IMR-90 (cell line): ENCODE data around the gene ECHS1. TPM values are rescaled to one million over a fixed set of nuclear protein-coding genes. Genes with fewer than 3 reads are reported as not detected.
"Not testable (repeated sequence)": the region's sequence is repeated elsewhere in the genome, so short reads cannot be mapped to it uniquely, and the experiment has no call there.

Experiments
- ATAC-seq: fragments of 200-7000 bp; cut with Tn5 transposase; 2 replicates; pipeline ENCODE4 v1.9.1; 2020; ENCODE audit warnings: low read depth, mild to moderate bottlenecking, moderate library complexity
- BruUV-seq: library from RNA; stranded (reverse); fragments of 400-500 nt; replicated peaks from 2 replicates; lab custom pipeline; 2021; lab: Mats Ljungman, UMichigan
- CTCF ChIA-PET: fragments of 300-600 bp; formaldehyde crosslinking; extraction: SDS; loops from one replicate; lab custom pipeline; 2021; ENCODE audit warnings: antibody characterized with exemption; lab: Yijun Ruan, JAX
- POLR2A ChIA-PET: fragments of 300-600 bp; sonication (Branson Sonifier 250); formaldehyde crosslinking; loops from one replicate; lab custom pipeline; 2022; ENCODE audit warnings: antibody characterized with exemption; ENCODE audit not compliant: unreplicated experiment; lab: Charles Lee
- DNase-seq: peaks from one replicate; pipeline ENCODE4 v3.0.0; 2013
- H2AFZ ChIP-seq: replicated peaks from 2 replicates; pipeline ENCODE3; 2013; ENCODE audit warnings: low read length, mild to moderate bottlenecking; ENCODE audit not compliant: poor library complexity
- H2AK5ac ChIP-seq: 2 replicates; pipeline ENCODE4 v1.6.1; 2013; ENCODE audit warnings: low read depth, low read length, inconsistent platforms
- H2AK9ac ChIP-seq: replicated peaks from 2 replicates; pipeline ENCODE3; 2013; ENCODE audit warnings: mild to moderate bottlenecking, low read depth, low read length, moderate library complexity; ENCODE audit not compliant: poor library complexity
- H2BK120ac ChIP-seq: 2 replicates; pipeline ENCODE4 v1.6.1; 2013; ENCODE audit warnings: low read depth, low read length, inconsistent platforms
- H2BK15ac ChIP-seq: 3 replicates; pipeline ENCODE4 v1.6.1; 2013; ENCODE audit warnings: low read depth, low read length, inconsistent platforms
- H2BK20ac ChIP-seq: 2 replicates; pipeline ENCODE4 v1.6.1; 2013; ENCODE audit warnings: low read depth, mild to moderate bottlenecking, inconsistent platforms, low read length, moderate library complexity
- H2BK5ac ChIP-seq: 2 replicates; pipeline ENCODE4 v1.6.1; 2013; ENCODE audit warnings: mild to moderate bottlenecking, low read depth, low read length, inconsistent platforms; ENCODE audit not compliant: poor library complexity, severe bottlenecking
- H3K14ac ChIP-seq: replicated peaks from 2 replicates; pipeline ENCODE4 v1.6.1; 2013; ENCODE audit warnings: low read depth, low read length, inconsistent platforms
- H3K18ac ChIP-seq: 2 replicates; pipeline ENCODE4 v1.6.1; 2013; ENCODE audit warnings: low read depth, low read length, control low read depth
- H3K23ac ChIP-seq: 2 replicates; pipeline ENCODE4 v1.6.1; 2013; ENCODE audit warnings: low read depth, low read length, inconsistent platforms
- H3K27ac ChIP-seq: 2 replicates; pipeline ENCODE4 v1.5.1; 2013; ENCODE audit warnings: mild to moderate bottlenecking, control low read depth, low read length; ENCODE audit not compliant: insufficient read depth
- H3K27me3 ChIP-seq: 2 replicates; pipeline ENCODE4 v1.6.1; 2013; ENCODE audit warnings: low read length; ENCODE audit not compliant: control insufficient read depth, insufficient read depth
- H3K36me3 ChIP-seq: 2 replicates; pipeline ENCODE4 v1.6.1; 2013; ENCODE audit warnings: low read length, mixed read lengths; ENCODE audit not compliant: control insufficient read depth, insufficient read depth
- H3K4ac ChIP-seq: 2 replicates; pipeline ENCODE4 v1.6.1; 2013; ENCODE audit warnings: low read depth, low read length, inconsistent platforms
- H3K4me1 ChIP-seq: 2 replicates; pipeline ENCODE4 v1.6.1; 2013; ENCODE audit warnings: low read length, mixed read lengths; ENCODE audit not compliant: control insufficient read depth, insufficient read depth
- H3K4me2 ChIP-seq: 2 replicates; pipeline ENCODE4 v1.6.1; 2013; ENCODE audit warnings: low read depth, mild to moderate bottlenecking, control low read depth, low read length, moderate library complexity
- H3K4me3 ChIP-seq: 2 replicates; pipeline ENCODE4 v1.5.1; 2013; ENCODE audit warnings: low read depth, mild to moderate bottlenecking, control low read depth, low read length, moderate library complexity; ENCODE audit not compliant: insufficient read depth
- H3K56ac ChIP-seq: 2 replicates; pipeline ENCODE4 v1.6.1; 2013; ENCODE audit warnings: low read length, inconsistent platforms; ENCODE audit not compliant: insufficient read depth; ENCODE audit errors: extremely low read depth
- H3K79me1 ChIP-seq, 2 experiments: 2 replicates each; pipeline ENCODE4 v1.6.1; 2013; ENCODE audit warnings: low read length in 2 of 2, inconsistent platforms in 1 of 2, low read depth in 1 of 2
- H3K9ac ChIP-seq: 2 replicates; pipeline ENCODE4 v1.6.1; 2013; ENCODE audit warnings: low read depth, low read length, control low read depth
- H3K9me1 ChIP-seq: 2 replicates; pipeline ENCODE4 v1.6.1; 2013; ENCODE audit warnings: low read length, inconsistent platforms; ENCODE audit not compliant: insufficient read depth
- H3K9me3 ChIP-seq: 2 replicates; pipeline ENCODE4 v1.6.1; 2013; ENCODE audit warnings: low read length; ENCODE audit not compliant: control insufficient read depth, insufficient read depth
- H4K20me1 ChIP-seq: 2 replicates; pipeline ENCODE4 v1.6.1; 2013; ENCODE audit warnings: low read length, inconsistent platforms; ENCODE audit not compliant: insufficient read depth
- H4K5ac ChIP-seq: 2 replicates; pipeline ENCODE4 v1.6.1; 2013; ENCODE audit warnings: mild to moderate bottlenecking, low read depth, low read length, control low read depth
- H4K8ac ChIP-seq, 2 experiments: 2 replicates each; pipeline ENCODE4 v1.6.1; 2013; ENCODE audit warnings: low read depth in 2 of 2, low read length in 2 of 2, control low read depth in 1 of 2, inconsistent platforms in 1 of 2
- H4K91ac ChIP-seq: 2 replicates; pipeline ENCODE4 v1.6.1; 2013; ENCODE audit warnings: low read depth, low read length, inconsistent platforms; ENCODE audit not compliant: insufficient read depth
- MAFK ChIP-seq: IDR thresholded peaks from 2 replicates; pipeline ENCODE4 v1.6.1; 2012; ENCODE audit warnings: low read depth, low read length, improper control_type of control experiment
- WGBS, 2 experiments: methylation state at CpG; one replicate each; pipeline versions ENCODE4 v1.1.5 to v1.1.7; 2013; ENCODE audit warnings: missing lambda C conversion rate in 2 of 2; ENCODE audit not compliant: insufficient read length in 1 of 2; ENCODE audit errors: extremely low coverage in 2 of 2; 5-methylcytosine and 5-hydroxymethylcytosine counted together
- dilution Hi-C: fragments of 300-500 bp; cut with HindIII; formaldehyde crosslinking; loops from one replicate; pipeline ENCODE4 v1.14.3; 2018; ENCODE audit warnings: low sequenced_read_pairs; ENCODE audit not compliant: unreplicated experiment
- in situ Hi-C: fragments of 300-500 bp; cut with MboI; formaldehyde crosslinking; loops from 3 replicates; pipeline ENCODE4 v1.14.3; 2019; ENCODE audit warnings: low sequenced_read_pairs, inconsistent platforms, mixed read lengths
- intact Hi-C: fragments of 100-400 bp; cut with micrococcal nuclease; formaldehyde crosslinking; loops from 2 replicates; pipeline ENCODE4 v1.10.0; 2022
- polyA plus RNA-seq, 3 experiments: library from polyadenylated mRNA; depleted of rRNA; stranded (reverse); fragments of >200 nt; gene quantifications; 2 replicates each; pipeline ENCODE4 v1.2.3, GENCODE V29; 2012; ENCODE audit warnings: low replicate concordance in 1 of 3
- total RNA-seq: library from RNA; depleted of rRNA; stranded (reverse); fragments of >200 nt; gene quantifications from 2 replicates; pipeline ENCODE4 v1.2.3, GENCODE V29; 2012

Gene ECHS1
- total and polyA plus RNA-seq, 2 of the 4 experiments (the other 2 are of a cell fraction) = 60.8 to 84.2 TPM

- H2BK15ac ChIP-seq, H2AK5ac ChIP-seq, H4K5ac ChIP-seq, H3K18ac ChIP-seq, H3K23ac ChIP-seq, ATAC-seq, H2BK120ac ChIP-seq, H2BK20ac ChIP-seq, H3K4me3 ChIP-seq, H4K20me1 ChIP-seq, H3K79me1 ChIP-seq, H3K27ac ChIP-seq, H4K8ac ChIP-seq, H3K27me3 ChIP-seq, H3K4me1 ChIP-seq, H3K9ac ChIP-seq, H3K9me3 ChIP-seq, H3K36me3 ChIP-seq, H3K4me2 ChIP-seq, H2BK5ac ChIP-seq, BruUV-seq, DNase-seq, H4K91ac ChIP-seq, POLR2A ChIA-PET, H3K9me1 ChIP-seq, H2AFZ ChIP-seq, H2AK9ac ChIP-seq, H3K4ac ChIP-seq, dilution Hi-C loops, H3K14ac ChIP-seq, H3K56ac ChIP-seq: not testable (repeated sequence)
- WGBS, 2 experiments = no CpG with 5 or more reads among the region's 6 CpGs
- intact Hi-C loops = loop anchor here (10.0 kb wide), 2 partner anchors 54 to 204 kb away; partner anchors contain the start of genes CYP2E1, ECHS1 and PAOX
- TF ChIP-seq MAFK = peak; percentile 51
- in situ Hi-C loops = loop anchor here (10.0 kb wide), 1 partner anchor 174 kb away; no protein-coding TSS in a partner anchor
- CTCF ChIA-PET = interaction anchor here (1.0 kb wide), 1 partner anchor 9 kb away, joined by 3 read pairs; no protein-coding TSS in a partner anchor
These were observed 52.2 kb downstream of the ECHS1 start for GRCh38 chr10:133320852-133321422.
